Myocyte (in vitro differentiated cells): Measurements from ENCODE around the gene ALDH18A1. TPM values are rescaled to one million over a fixed set of nuclear protein-coding genes. Genes with fewer than 3 reads are reported as not detected.

Source experiments
- DNase-seq: peaks from one replicate; pipeline ENCODE4 v3.0.0-alpha.2; 2012; ENCODE audit warnings: low read depth
- total RNA-seq: library from RNA; depleted of rRNA; stranded (reverse); fragments of >200 nt; gene quantifications from 2 replicates; pipeline ENCODE4 v1.2.3, GENCODE V29; 2014

ALDH18A1 gene
- total RNA-seq, 1 donor from 2014 or later: 56.5 TPM

DNA sequence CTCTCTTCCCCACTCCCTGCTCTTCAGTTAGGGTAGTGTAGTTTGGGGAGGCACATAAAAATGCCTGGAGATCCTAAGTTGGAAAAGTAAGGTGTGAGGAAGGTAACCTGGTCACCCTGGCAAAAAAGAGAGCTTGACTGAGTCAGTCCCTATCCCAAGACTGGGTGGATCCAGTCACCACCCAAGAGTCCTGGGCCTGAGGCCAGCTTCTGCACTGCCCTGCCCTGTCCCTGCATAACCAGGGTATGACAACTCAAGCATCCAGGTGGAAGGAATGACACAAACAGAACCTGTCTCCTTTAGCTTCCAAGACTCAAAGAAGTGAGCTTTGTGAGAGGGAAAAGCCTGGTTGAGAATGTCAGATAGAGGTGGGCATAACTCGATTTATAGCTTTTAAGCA, 68.5 kb downstream of the ALDH18A1 start:
- DNase-seq: no peak

DNA sequence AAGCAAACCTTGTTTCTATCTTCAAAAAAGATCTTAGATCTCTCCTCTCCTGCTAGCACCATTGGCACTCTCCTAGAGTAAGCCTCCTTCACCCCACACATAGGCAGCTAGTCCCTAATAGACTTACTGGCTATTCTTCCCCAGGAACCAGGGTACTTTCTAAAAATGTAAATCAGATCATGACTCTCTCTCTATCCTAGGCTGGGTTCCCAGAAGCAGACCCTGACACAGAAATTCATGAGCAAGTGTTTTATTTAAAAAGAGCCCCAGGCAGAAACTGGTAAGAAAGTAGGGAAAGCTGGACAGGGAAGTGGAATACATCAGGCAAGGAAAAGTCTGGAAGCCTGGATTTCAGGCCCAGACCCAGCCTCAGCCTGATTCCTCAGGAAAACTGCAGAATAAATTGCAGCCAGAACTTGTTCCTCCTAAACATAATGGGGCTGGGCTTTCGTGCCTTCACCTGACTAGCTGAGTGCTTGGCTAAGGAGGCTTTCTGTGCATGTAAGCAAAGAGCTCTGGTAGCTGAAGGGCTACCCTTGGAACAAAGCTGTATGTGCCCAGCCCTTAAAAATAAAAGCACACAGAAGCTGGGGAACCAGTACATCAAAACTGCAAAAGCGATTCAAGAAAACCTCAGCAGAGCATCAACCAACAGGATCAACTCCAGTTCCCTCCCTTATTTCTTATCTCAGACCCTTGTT, 76.5 kb downstream of the ALDH18A1 start:
- DNase-seq: no peak

DNA sequence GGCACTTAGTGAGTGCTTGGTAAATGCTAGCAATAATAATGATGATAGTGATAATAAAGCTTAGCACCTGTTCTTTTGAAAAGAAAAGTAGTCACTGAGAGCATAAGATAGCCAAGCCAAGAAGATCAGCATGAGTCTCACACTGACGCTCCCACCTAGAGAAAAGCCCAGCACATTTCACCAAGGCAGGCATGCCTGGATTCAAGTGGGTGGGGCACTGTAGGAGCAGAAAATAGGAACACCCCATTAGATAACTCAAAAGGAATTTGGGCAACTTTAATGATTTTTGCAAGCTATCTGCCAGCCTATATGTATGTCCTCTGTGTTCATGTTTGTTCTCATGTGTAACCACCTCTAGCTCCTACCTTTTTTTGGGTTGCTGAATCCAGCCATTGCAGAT, 77.2 kb downstream of the ALDH18A1 start:
- no peak for DNase-seq

DNA sequence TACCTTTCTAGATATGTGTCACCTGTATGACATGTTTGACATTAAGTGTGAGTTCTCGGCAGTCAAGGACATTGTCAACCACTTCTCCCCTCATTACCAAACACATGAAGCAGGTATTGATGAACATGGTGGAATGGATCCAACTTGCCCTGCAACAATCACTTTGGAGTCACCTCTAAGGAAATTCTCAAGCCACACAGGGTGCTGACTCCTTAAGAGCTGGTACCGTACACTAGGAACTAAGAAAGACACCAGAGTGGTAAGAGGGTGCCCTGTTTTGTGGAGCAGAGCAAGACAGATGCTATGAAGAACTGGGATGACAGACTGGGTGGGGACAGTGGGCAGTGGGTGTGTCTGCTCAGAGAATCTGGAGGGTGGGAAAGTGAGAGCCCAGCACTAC, 77.9 kb downstream of the ALDH18A1 start:
- no peak for DNase-seq

DNA sequence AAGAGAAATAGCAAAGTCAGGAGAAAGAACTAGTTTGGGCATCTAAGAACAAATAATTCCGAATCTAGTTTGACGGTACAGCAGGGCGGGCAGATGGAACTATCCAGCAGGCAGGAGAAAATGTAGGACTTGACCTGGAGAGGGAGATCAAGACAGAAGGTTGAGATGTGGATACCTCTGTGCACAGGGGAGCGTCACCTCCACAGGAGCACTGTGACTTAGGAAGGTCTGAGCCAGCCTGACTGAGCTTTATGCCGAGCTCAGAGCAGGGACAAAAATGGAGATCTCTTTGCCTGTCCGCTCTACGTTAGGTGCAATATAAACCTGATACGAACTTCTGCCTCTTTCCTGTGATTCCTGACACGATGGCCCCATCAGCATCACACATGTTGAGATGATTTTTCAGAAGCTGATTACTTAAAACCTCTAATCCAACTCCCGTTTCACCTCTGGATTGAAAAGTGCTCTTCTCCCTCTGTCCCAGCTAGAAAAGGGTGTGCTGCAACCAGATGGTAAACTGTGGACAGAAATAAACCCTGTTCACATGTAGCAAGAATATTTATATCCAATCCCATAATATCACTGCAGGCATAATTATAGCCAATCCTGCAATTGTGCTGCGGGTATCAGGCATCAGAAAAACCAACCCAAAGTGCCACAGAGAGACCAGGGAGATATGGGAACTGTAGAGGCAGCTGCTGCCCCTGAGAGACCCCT, 81.7 kb downstream of the ALDH18A1 start:
- peak; percentile 59 for DNase-seq

DNA sequence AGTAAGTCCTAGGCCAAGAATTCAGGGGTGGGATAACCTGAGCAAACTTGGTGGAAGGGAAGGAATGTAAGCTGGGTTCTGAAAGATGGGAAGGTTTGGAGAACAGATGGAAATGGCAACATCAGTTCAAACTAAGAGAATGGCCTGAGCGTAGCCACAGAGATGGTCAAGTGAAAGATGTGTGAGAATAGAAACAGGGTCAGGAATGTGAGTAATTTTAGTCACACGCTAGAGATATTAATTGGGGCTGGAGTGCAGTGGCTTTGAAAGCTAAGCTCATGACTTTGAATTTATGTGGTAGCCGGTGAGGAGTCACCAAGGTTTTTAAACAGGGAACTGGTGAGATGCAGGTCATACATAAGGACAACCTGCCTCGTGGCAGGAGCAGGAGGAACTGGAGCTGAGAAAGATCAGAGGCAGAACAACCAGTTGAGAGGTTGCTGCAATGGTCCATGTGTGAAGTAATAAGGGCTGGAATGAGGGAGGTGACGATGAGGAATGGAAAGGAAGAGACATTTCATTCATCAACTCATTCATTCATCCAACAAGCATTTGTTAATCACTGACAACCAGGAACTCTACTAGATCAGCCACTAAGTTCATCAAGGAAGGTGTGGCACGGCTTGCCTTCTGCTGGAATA, 82.4 kb downstream of the ALDH18A1 start:
- peak; percentile 42 for DNase-seq

DNA sequence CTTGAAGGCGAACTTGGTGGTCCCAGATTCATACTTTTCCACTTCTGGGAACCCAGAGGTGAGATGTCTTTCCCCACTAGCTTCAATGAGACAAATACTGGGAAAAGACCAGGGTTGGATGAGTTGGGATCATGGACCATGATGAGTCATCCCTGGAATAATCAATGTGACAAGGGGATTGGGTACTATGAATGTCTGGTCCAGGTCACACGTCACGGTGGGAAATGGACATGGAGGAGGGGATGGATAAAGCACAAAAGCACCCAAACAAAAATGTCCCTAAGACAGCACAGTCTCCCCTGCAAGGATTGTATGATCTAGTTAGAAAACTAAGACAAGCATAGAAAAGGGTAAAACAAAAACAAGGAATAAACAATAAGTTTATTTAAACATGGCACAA, 83.0 kb downstream of the ALDH18A1 start:
- no peak for DNase-seq

DNA sequence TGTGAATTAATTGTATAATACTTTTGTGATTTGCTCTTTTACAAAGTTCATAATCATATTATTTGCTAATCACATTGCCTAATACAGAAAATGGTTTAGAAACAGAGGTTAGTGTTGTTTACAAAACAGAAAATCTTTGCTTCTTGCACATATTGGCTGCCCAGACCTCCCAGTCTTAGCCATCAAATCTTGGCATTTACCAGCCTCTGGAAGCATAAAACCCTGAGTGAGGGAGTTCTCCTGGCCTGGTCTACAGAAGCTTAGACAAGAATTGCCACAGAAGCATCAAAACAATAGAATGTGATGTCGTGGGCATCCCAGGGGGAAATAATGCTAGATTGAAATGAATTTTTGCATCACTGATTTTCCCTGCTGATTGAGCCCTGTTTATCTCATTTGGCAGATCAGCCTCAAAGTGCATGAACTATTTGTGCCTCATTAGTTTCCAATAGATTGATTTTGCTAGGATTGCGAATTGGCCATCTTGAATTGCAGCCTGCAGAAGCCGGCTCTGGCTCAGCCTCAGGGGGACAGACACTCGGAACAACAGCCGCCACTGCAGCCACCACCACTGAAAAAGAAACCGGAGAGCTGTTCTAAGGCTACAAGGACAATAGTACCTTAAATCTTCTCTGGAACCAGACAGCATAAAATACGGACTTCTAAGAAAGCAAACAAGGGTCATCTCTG, 84.2 kb downstream of the ALDH18A1 start:
- DNase-seq: no peak

DNA sequence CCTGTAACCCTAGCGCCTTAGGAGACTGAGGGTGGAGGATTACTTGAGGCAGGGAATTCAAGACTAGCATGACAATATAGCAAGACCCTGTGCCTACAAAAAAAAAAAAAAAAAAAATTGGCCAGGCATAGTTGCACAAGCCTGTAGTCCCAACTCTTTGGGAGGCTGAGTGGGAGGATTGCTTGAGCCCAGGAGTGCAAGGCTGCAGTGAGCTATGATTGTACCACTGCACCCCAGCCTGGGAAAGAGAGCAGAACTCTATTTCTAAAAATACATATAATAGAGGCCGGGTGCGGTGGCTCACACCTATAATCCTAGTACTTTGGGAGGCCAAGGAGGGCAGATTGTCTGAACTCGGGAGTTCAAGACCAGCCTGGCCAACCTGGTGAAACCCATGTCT, 85.1 kb downstream of the ALDH18A1 start:
- no peak for DNase-seq

DNA sequence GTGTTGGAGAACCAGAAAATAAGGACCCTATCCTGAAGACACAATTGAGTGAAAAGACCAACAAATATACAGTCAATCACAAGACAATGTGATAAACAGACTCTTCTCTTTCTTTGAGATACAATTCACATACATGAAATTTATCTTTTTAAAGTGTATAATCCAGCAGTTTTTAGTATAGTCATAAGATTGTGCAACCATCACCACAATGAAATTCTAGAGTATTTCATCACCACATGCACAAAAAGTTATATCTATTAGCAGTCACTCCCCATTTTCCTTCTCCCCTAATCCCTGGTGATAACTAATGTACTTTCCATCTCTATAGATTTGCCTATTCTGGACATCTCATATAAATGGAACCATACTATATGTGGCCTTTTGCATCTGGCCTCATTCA, 87.1 kb downstream of the ALDH18A1 start:
- no peak for DNase-seq

DNA sequence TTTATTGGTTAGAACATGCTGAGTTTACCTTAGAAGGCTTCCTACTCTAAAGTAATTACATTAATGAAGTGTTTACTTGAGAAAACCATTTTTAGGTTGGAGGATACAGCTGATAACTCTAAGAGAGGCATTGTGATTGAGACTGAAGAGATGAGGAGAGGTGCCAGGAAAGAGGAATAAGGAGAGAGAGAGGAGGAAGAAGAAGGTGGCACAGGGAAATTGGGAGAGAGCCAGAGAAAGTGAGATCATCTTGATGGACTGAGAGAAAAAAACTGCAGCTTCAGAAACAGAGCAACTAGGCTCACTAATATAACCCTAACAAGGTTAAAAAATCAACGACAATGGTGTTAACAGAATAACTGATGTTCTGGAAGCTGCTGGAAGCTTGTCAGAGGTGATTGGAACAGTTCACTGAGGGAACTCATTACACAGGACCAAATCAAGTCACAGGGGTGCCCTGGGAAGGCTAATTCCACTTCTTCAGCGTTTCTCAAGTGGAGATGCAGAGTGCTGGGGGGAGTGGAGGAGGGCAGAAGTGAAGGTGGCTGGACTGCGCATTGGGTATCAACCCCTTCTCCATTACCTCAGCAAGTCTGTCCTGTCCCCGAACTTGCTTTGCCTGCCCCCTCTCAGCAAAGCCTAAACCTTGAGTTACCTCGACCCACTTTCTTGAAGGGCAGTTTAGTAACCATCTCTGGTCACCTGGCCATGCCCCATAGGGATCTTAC, 88.4 kb downstream of the ALDH18A1 start:
- DNase-seq: no peak

DNA sequence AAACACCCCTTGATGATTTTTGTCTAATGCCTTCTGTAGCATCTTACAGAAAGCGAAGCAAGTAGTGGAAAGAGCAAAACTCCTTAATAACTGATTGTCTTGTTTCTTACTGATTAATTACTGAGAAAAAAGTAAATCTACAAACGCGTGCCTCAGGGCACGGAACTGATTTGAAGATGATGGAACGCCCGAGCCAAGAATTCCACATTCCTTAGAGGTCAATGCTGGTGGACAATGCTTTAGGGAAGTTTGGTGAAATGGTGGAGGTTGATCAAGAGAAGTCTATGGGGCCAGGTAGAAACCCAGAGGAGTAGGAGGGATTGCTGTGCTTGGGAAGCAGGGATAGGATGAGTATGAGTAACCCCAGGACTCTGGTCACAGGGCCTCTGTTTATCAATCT, 90.4 kb downstream of the ALDH18A1 start:
- DNase-seq: no peak

DNA sequence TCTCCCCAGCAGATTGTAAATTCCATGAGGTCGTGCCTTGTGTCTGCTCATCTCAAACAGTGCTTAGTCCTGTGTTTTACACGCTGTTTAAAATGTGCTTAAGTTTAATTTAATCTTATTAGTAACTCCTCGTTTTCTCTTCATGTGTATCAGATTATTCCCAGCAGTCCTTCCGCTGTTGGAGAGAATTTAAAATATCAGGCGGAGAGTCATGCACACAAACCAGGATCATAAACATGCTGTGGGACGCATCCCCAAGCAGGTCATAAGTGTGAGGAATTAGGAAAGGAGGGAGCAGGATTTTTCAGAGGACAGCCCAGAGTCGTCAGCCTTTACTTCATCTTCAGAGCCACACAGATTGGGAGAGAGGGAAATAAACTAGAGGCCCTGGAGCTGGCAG, 91.2 kb downstream of the ALDH18A1 start:
- no peak for DNase-seq

DNA sequence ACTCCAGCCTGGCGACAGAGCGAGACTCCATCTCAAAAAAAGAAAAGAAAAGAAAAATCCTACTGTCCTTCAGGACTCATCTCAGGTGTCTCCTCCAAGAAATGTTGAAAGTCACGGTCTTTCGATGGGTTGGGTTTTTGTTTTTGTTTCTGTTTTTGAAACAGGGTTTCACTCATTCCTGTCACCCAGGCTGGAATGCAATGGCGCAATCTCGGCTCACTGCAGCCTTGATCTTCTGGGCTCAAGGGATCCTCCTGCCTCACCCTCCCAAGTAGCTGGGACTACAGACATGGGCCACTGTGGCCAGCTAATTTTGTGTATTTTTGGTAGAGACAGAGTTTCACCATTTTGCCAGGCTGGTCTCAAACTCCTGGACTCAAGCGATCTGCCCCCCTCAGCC, 92.2 kb downstream of the ALDH18A1 start:
- no peak for DNase-seq

DNA sequence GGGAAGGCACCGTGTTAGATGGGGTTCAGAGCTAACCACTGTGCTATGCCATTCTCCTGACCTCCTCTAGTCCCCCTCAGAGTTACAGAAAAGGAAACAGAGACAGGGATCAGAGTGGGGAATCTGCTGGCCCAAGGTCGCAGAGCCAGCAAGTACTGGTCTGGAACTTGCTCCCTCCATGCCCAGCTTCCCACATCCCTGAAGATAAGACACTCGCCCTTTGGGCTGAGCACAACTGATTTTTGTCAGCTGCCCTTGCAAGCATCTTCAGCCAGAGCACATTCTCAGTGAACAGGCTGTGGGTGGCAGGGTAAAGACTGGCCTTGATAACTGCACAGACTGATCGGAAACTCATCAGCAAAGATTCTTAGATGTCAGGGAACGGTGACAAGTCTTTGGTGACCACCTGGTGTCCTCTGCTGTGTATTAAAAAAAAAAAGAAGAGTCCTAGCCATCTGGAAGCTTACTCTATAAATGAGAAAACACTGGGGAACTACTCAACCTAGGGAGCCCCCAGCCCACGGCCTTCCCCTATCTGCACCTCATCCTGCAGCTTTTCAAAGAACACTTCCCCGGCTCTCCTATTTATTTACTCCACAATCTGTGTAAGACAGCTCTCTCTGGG, 94.1 kb downstream of the ALDH18A1 start:
- no peak for DNase-seq

DNA sequence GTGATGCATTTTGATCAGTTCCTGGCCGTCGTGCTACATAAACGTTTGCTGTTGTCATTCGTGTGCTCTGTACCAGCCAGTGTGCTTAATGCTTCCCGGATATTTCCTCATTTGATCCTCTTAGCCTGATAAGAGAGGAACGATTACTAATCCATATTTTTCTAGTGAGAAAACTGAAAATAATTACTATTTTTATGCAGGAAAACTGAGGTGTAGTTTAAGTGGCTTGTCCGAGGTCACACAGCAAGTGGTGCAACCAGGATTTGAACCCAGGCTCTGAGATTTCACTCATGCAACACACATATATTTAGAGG, 94.7 kb downstream of the ALDH18A1 start:
- DNase-seq: no peak

DNA sequence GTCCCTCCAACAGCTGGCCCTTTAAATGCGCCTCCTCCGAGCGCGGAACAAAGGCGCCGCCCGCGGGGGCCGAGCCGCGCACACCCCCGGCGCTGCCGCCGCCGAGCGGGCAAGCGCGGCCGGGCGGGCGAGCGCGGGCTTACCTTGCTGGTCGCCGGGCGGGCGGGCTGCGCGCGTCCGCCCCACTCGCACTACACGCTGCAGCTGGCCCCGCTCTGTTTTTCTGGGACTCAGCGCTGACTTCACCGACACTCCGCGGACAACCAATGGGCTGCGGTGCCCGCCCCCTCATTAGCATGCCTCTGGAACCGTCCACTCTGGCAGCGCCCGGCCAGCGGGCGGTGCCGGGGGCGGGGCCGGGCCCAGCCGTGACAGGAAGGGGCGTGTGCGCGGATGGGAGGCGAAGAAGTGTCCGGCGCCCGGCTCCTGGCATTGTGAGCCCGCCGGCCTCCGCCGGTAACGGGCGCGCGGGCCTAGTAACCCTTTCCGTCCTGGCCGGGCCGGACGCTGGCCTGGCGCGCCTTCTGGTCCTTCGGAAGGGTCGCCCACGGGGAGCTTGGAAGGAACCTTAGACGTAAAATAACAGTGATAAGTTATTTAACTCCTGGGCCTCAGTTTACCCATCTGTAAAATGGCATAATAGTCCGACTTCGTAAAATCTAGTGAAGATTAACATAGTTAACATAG, 95.2 kb downstream of the ALDH18A1 start, which contains the start of gene SORBS1:
TSS of gene SORBS1 (minus strand) at position 195 of the 687 bp plus-strand sequence. CDS start 120,236 bp downstream, outside the sequence.
- DNase-seq: peak; percentile 97

DNA sequence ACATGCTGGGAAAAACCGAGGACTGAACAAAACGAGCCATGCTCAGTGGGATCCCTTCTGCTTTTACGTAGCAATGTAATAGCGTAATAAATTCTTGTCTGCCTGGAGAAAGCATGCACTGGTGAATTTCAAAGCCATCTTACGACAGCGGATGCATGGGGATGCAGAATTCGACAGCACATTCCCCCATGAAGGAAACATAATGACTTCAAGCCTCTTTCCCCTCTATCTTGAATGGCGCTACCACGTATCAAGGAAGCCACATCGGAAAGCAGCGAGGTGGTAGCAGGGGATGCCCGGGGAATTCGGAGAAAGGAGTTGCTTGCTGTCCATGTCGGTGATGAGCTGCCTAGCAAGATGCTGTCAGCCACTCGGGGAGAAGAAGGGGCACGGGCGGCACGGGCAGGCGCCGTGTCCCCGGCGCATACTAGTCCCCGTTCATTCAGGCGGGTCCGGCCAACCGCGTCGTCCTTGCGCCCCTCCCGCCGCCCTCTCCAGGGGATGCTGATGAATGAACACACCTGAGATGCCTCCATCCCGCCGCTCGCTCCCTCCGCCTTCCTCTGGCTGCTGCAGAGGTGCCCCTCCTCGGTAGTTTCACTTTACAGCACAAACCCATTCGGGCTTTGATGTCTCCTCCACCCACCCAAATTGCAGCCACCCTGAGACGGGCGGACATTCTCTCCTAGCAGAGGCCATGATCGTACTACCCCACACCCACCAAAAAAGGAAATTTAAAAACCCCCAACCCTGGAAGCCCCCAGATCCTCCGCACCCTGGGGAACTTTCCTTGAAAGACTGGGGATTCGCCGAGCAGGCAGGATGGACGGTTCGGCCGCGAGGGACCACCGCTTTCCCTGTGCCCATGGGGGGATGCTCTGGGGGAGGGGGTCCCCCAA, 96.0 kb downstream of the ALDH18A1 start:
- no peak for DNase-seq

DNA sequence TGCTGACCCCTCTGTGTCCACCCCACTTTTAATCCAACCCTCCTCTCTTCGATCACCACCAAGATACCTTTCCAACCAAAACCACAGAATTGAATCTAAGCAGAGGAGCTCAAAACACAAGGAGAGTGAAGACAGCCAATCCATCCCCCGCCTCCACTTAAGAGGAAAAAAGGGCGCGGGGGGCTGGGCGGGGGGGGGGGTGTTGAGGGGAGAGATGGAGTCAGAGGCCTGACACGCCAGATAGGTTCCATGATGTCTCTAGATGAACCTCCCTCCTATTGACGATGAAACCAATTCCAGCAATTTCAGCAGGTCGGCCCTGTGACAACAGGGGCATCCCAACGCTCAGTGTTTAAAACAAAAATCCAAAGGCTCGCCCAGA, 96.6 kb downstream of the ALDH18A1 start:
- DNase-seq: no peak
